PC-9 (cell line): ENCODE measurements around the gene MYOZ2. TPM values are rescaled to one million over a fixed set of nuclear protein-coding genes. Genes with fewer than 3 reads are reported as not detected.

Experiments used
- BruUV-seq: library from RNA; stranded (reverse); fragments of 400-500 nt; replicated peaks from 2 replicates; lab custom pipeline; 2021; lab: Mats Ljungman, UMichigan
- CTCF ChIA-PET: fragments of 300-600 bp; sonication (Branson Sonifier 250); formaldehyde crosslinking; loops from one replicate; lab custom pipeline; 2022; ENCODE audit warnings: antibody characterized with exemption; lab: Charles Lee
- POLR2A ChIA-PET: fragments of 300-600 bp; sonication (Branson Sonifier 250); formaldehyde crosslinking; loops from one replicate; lab custom pipeline; 2022; ENCODE audit warnings: antibody characterized with exemption; ENCODE audit not compliant: unreplicated experiment; lab: Charles Lee
- DNase-seq, 2 experiments: peaks; one replicate each; pipeline versions ENCODE4 v3.0.0 to v3.0.0-alpha.2; 2015 to 2022; ENCODE audit warnings: mixed read lengths in 1 of 2
- H2AFZ ChIP-seq: fragments of 200-600 bp; sonication (generic); 2 replicates; pipeline ENCODE4 v1.8.1; 2017; ENCODE audit warnings: antibody characterized with exemption
- H3F3A ChIP-seq: fragments of 200-600 bp; sonication (generic); 2 replicates; pipeline ENCODE4 v1.8.1; 2017; ENCODE audit warnings: antibody characterized with exemption, mild to moderate bottlenecking, low read depth; ENCODE audit not compliant: insufficient read depth
- H3K27ac ChIP-seq: fragments of 200-600 bp; sonication (generic); 2 replicates; pipeline ENCODE4 v1.6.1; 2016; ENCODE audit warnings: mixed run types
- H3K27me3 ChIP-seq: fragments of 200-600 bp; sonication (generic); 2 replicates; pipeline ENCODE4 v1.6.1; 2016; ENCODE audit warnings: low read depth, mixed run types; ENCODE audit not compliant: insufficient read depth
- H3K36me3 ChIP-seq: fragments of 200-600 bp; sonication (generic); 2 replicates; pipeline ENCODE4 v1.6.1; 2016; ENCODE audit warnings: low read depth, mixed run types
- H3K4me1 ChIP-seq: fragments of 200-600 bp; sonication (generic); replicated peaks from 2 replicates; pipeline ENCODE4 v1.6.1; 2016; ENCODE audit warnings: mixed run types; ENCODE audit not compliant: insufficient read depth
- H3K4me2 ChIP-seq: fragments of 200-600 bp; sonication (generic); 2 replicates; pipeline ENCODE4 v1.6.1; 2017; ENCODE audit warnings: mixed run types
- H3K4me3 ChIP-seq: fragments of 200-600 bp; sonication (generic); 2 replicates; pipeline ENCODE4 v1.6.1; 2016; ENCODE audit warnings: mixed run types
- H3K79me2 ChIP-seq: fragments of 200-600 bp; sonication (generic); 2 replicates; pipeline ENCODE4 v1.6.1; 2017; ENCODE audit warnings: low read depth, mixed run types
- H3K9me2 ChIP-seq: fragments of 200-600 bp; sonication (generic); 2 replicates; pipeline ENCODE4 v1.8.1; 2017; ENCODE audit warnings: mild to moderate bottlenecking; ENCODE audit not compliant: insufficient read depth
- H3K9me3 ChIP-seq: fragments of 200-600 bp; sonication (generic); 2 replicates; pipeline ENCODE4 v1.8.1; 2016; ENCODE audit warnings: low read depth; ENCODE audit not compliant: insufficient read depth
- H4K20me1 ChIP-seq: fragments of 200-600 bp; sonication (generic); 2 replicates; pipeline ENCODE4 v1.8.1; 2017; ENCODE audit not compliant: insufficient read depth
- CTCF ChIP-seq: fragments of 200-600 bp; sonication (generic); conservative IDR thresholded peaks from 2 replicates; pipeline ENCODE4 v1.6.1; 2017; ENCODE audit warnings: mixed run types, antibody characterized with exemption, mild to moderate bottlenecking, moderate library complexity
- EZH2 ChIP-seq: fragments of 200-600 bp; sonication (generic); IDR thresholded peaks from 2 replicates; pipeline ENCODE4 v1.8.0; 2017; ENCODE audit warnings: antibody characterized with exemption, low read depth
- intact Hi-C: fragments of 100-400 bp; cut with micrococcal nuclease; formaldehyde crosslinking; loops from one replicate; pipeline ENCODE4 v1.10.0; 2022; ENCODE audit not compliant: unreplicated experiment
- total RNA-seq: library from RNA; stranded (reverse); gene quantifications from 2 replicates; pipeline ENCODE4 v1.2.3, GENCODE V29; 2021

Gene MYOZ2
- total RNA-seq, 1 experiment from 2014 or later, result not detected

GRCh38 chr4:119110121-119110520 is 25.5 kb upstream of the MYOZ2 start:
- no peaks in the 10 kb centered on the region for H3K79me2 ChIP-seq
- H3K4me1 ChIP-seq, result peaks cover 20% of the 10 kb centered on the region
- H3K27me3 ChIP-seq, result no peaks in the 10 kb centered on the region
- no peaks in the 10 kb centered on the region for H3K9me2 ChIP-seq
- no peaks in the 10 kb centered on the region for H3K9me3 ChIP-seq
- H3K4me2 ChIP-seq, result no peak overlapping the region
- H3F3A ChIP-seq, result peaks cover 9% of the 10 kb centered on the region; the same call in 1 of the 2 replicates
- H4K20me1 ChIP-seq, result no peaks in the 10 kb centered on the region
- DNase-seq, result no peak
- H3K4me3 ChIP-seq, result no peak overlapping the region
- BruUV-seq, result no TSS peak
- no peak overlapping the region for H3K27ac ChIP-seq
- ChIA-PET POLR2A (no interaction called here), CTCF (no interaction called here)
- TF ChIP-seq CTCF (no peak), EZH2 (no peak)
- no peaks in the 10 kb centered on the region for H3K36me3 ChIP-seq
- intact Hi-C loops, result no loop called here
- no peak overlapping the region for H2AFZ ChIP-seq

- no peaks in the 10 kb centered on the region for H3K9me2 ChIP-seq
- H3K4me1 ChIP-seq, result peaks cover 16% of the 10 kb centered on the region
- intact Hi-C loops, result no loop called here
- H3K27me3 ChIP-seq, result no peaks in the 10 kb centered on the region
- no peak overlapping the region for H2AFZ ChIP-seq
- no peak for TF ChIP-seq EZH2
- TF ChIP-seq CTCF, result no peak
- no peak overlapping the region for H3K27ac ChIP-seq
- no peak overlapping the region for H3K4me2 ChIP-seq
- ChIA-PET CTCF (no interaction called here), POLR2A (no interaction called here)
- H3K36me3 ChIP-seq, result no peaks in the 10 kb centered on the region
- no TSS peak for BruUV-seq
- no peaks in the 10 kb centered on the region for H4K20me1 ChIP-seq
- peaks cover 9% of the 10 kb centered on the region; the same call in 1 of the 2 replicates for H3F3A ChIP-seq
- H3K4me3 ChIP-seq, result no peak overlapping the region
- DNase-seq, result no peak
- no peaks in the 10 kb centered on the region for H3K9me3 ChIP-seq
- H3K79me2 ChIP-seq, result no peaks in the 10 kb centered on the region
Observed at GRCh38 chr4:119111296-119111695, 24.3 kb upstream of the MYOZ2 start.

- peak overlapping the region; percentile 42 for H3K4me2 ChIP-seq
- H3K9me2 ChIP-seq, result no peaks in the 10 kb centered on the region
- no TSS peak for BruUV-seq
- H3K27ac ChIP-seq, result peak overlapping the region; percentile 67
- H4K20me1 ChIP-seq, result no peaks in the 10 kb centered on the region
- ChIA-PET CTCF (no interaction called here), POLR2A (interaction anchor here (0.6 kb wide), 1 partner anchor 99 kb away, joined by 4 read pairs; no protein-coding TSS in a partner anchor)
- H3K4me1 ChIP-seq, result peaks cover 14% of the 10 kb centered on the region
- H2AFZ ChIP-seq, result 0 out of 2 replicates have a peak overlapping the region, but pooled peaks have one; percentile 41
- H3K36me3 ChIP-seq, result no peaks in the 10 kb centered on the region
- no peaks in the 10 kb centered on the region for H3K79me2 ChIP-seq
- intact Hi-C loops, result no loop called here
- peaks cover 9% of the 10 kb centered on the region; the same call in 1 of the 2 replicates for H3F3A ChIP-seq
- no peak overlapping the region for H3K4me3 ChIP-seq
- H3K27me3 ChIP-seq, result no peaks in the 10 kb centered on the region
- no peaks in the 10 kb centered on the region for H3K9me3 ChIP-seq
- DNase-seq, result peak in 1 of 2 experiments; percentile 85
- TF ChIP-seq EZH2, result no peak
- no peak for TF ChIP-seq CTCF
Observed at GRCh38 chr4:119113033-119113655, 22.5 kb upstream of the MYOZ2 start.
